SKM-1 (cell line): ENCODE measurements around the gene ARF6.
"Not testable (repeated sequence)": the region's sequence is repeated elsewhere in the genome, so short reads cannot be mapped to it uniquely, and the experiment has no call there.

Experiments
- DNase-seq: peaks from one replicate; lab custom pipeline; 2025; ENCODE audit not compliant: unreplicated experiment; lab: John Stamatoyannopoulos, UW

Gene ARF6

GRCh38 chr14:49876563-49877127, 16.2 kb upstream of the ARF6 start:
- no peak for DNase-seq

- no peak for DNase-seq
These were observed 13.2 kb upstream of the ARF6 start for GRCh38 chr14:49879646-49880204.

- DNase-seq, result no peak
These were observed 12.4 kb upstream of the ARF6 start for GRCh38 chr14:49880267-49881064.

- no peak for DNase-seq
These were observed 11.4 kb upstream of the ARF6 start for GRCh38 chr14:49881350-49882001.

GRCh38 chr14:49882826-49883694, 9.8 kb upstream of the ARF6 start:
- DNase-seq, result no peak

- no peak for DNase-seq
These were observed 6.4 kb upstream of the ARF6 start for GRCh38 chr14:49886523-49886922.

GRCh38 chr14:49888293-49888692, 4.6 kb upstream of the ARF6 start:
- no peak for DNase-seq

GRCh38 chr14:49892301-49892635, 614 bp upstream of the ARF6 start:
- peak; percentile 41 for DNase-seq

GRCh38 chr14:49893309-49894213, 679 bp downstream of the ARF6 start:
- DNase-seq, result no peak

- not testable (repeated sequence) for DNase-seq
These were observed 1.6 kb downstream of the ARF6 start for GRCh38 chr14:49894214-49895107.

GRCh38 chr14:49895480-49895879, 2.6 kb downstream of the ARF6 start:
- no peak for DNase-seq

- DNase-seq, result not testable (repeated sequence)
These were observed 3.4 kb downstream of the ARF6 start for GRCh38 chr14:49896272-49896671.

- no peak for DNase-seq
These were observed 4.1 kb downstream of the ARF6 start for GRCh38 chr14:49896966-49897365.

- DNase-seq, result no peak
These were observed 4.5 kb downstream of the ARF6 start for GRCh38 chr14:49897414-49897813.

- DNase-seq, result no peak
These were observed 5.1 kb downstream of the ARF6 start for GRCh38 chr14:49897965-49898364.

- no peak for DNase-seq
These were observed 5.6 kb downstream of the ARF6 start for GRCh38 chr14:49898485-49898884.

- DNase-seq, result no peak
These were observed 8.1 kb downstream of the ARF6 start for GRCh38 chr14:49900973-49901372.

- DNase-seq, result not testable (repeated sequence)
These were observed 9.9 kb downstream of the ARF6 start for GRCh38 chr14:49902679-49903246.

- no peak for DNase-seq
These were observed 11.4 kb downstream of the ARF6 start for GRCh38 chr14:49904270-49904669.
